ENCODE results near the gene USHBP1. TPM values are rescaled to one million over a fixed set of nuclear protein-coding genes. Genes with fewer than 3 reads are reported as not detected.

Gene USHBP1
- total and polyA plus RNA-seq, 2 of the 13 experiments (the other 11 are each of a cell fraction or from before 2014, with no cell fraction given), result 0.15 to 1.5 TPM

DNA sequence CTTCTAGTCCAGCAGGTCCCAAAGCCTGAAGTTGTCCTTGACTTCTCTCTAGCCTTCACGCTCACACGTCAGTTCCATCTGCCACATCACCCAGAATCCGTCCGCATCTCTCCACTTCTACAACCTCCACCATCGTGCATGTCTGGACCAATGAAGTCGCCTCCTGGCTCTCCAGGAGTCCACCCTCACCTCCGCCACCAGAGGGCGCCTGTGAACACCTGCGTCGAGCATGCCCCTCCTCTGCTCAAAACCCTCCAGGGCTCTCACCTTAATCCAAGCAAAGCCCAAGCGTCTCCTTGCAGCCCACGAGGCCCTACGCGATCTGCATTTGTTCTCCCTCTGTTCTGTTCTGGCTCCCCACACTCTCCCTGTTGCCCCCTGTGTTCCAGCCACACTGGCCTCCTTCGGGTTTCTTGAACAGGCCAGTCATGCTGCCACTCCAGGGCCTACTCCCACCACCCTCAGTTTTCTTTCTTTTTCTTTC, 3.7 kb downstream of the USHBP1 start (continued):
- TF ChIP-seq, protein P1, sequence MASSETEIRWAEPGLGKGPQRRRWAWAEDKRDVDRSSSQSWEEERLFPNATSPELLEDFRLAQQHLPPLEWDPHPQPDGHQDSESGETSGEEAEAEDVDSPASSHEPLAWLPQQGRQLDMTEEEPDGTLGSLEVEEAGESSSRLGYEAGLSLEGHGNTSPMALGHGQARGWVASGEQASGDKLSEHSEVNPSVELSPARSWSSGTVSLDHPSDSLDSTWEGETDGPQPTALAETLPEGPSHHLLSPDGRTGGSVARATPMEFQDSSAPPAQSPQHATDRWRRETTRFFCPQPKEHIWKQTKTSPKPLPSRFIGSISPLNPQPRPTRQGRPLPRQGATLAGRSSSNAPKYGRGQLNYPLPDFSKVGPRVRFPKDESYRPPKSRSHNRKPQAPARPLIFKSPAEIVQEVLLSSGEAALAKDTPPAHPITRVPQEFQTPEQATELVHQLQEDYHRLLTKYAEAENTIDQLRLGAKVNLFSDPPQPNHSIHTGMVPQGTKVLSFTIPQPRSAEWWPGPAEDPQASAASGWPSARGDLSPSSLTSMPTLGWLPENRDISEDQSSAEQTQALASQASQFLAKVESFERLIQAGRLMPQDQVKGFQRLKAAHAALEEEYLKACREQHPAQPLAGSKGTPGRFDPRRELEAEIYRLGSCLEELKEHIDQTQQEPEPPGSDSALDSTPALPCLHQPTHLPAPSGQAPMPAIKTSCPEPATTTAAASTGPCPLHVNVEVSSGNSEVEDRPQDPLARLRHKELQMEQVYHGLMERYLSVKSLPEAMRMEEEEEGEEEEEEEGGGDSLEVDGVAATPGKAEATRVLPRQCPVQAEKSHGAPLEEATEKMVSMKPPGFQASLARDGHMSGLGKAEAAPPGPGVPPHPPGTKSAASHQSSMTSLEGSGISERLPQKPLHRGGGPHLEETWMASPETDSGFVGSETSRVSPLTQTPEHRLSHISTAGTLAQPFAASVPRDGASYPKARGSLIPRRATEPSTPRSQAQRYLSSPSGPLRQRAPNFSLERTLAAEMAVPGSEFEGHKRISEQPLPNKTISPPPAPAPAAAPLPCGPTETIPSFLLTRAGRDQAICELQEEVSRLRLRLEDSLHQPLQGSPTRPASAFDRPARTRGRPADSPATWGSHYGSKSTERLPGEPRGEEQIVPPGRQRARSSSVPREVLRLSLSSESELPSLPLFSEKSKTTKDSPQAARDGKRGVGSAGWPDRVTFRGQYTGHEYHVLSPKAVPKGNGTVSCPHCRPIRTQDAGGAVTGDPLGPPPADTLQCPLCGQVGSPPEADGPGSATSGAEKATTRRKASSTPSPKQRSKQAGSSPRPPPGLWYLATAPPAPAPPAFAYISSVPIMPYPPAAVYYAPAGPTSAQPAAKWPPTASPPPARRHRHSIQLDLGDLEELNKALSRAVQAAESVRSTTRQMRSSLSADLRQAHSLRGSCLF (CRISPR knock-in tag; IDR thresholded peaks at IDR 0.05; ENCODE audit: borderline replicate concordance), result no peak
- no peak for TF ChIP-seq ZBTB42 (CRISPR knock-in tag; IDR thresholded peaks at IDR 0.05)
- TF ChIP-seq HIVEP1 (CRISPR knock-in tag; IDR thresholded peaks at IDR 0.05), result no peak
- TF ChIP-seq, protein P2, sequence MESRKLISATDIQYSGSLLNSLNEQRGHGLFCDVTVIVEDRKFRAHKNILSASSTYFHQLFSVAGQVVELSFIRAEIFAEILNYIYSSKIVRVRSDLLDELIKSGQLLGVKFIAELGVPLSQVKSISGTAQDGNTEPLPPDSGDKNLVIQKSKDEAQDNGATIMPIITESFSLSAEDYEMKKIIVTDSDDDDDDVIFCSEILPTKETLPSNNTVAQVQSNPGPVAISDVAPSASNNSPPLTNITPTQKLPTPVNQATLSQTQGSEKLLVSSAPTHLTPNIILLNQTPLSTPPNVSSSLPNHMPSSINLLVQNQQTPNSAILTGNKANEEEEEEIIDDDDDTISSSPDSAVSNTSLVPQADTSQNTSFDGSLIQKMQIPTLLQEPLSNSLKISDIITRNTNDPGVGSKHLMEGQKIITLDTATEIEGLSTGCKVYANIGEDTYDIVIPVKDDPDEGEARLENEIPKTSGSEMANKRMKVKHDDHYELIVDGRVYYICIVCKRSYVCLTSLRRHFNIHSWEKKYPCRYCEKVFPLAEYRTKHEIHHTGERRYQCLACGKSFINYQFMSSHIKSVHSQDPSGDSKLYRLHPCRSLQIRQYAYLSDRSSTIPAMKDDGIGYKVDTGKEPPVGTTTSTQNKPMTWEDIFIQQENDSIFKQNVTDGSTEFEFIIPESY (CRISPR knock-in tag; IDR thresholded peaks at IDR 0.05), result peak; percentile 72
- TF ChIP-seq STAT5B (CRISPR knock-in tag; IDR thresholded peaks at IDR 0.05), result no peak
- no peak for TF ChIP-seq ZNF614 (CRISPR knock-in tag; IDR thresholded peaks at IDR 0.05; ENCODE audit: borderline replicate concordance)
- TF ChIP-seq, protein P3, sequence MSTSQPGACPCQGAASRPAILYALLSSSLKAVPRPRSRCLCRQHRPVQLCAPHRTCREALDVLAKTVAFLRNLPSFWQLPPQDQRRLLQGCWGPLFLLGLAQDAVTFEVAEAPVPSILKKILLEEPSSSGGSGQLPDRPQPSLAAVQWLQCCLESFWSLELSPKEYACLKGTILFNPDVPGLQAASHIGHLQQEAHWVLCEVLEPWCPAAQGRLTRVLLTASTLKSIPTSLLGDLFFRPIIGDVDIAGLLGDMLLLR (CRISPR knock-in tag; IDR thresholded peaks at IDR 0.05), result no peak
- peak; percentile 96 for TF ChIP-seq XRCC5 (optimal IDR thresholded peaks at IDR 0.05; ENCODE audit: low read length)
- TF ChIP-seq, protein P4, sequence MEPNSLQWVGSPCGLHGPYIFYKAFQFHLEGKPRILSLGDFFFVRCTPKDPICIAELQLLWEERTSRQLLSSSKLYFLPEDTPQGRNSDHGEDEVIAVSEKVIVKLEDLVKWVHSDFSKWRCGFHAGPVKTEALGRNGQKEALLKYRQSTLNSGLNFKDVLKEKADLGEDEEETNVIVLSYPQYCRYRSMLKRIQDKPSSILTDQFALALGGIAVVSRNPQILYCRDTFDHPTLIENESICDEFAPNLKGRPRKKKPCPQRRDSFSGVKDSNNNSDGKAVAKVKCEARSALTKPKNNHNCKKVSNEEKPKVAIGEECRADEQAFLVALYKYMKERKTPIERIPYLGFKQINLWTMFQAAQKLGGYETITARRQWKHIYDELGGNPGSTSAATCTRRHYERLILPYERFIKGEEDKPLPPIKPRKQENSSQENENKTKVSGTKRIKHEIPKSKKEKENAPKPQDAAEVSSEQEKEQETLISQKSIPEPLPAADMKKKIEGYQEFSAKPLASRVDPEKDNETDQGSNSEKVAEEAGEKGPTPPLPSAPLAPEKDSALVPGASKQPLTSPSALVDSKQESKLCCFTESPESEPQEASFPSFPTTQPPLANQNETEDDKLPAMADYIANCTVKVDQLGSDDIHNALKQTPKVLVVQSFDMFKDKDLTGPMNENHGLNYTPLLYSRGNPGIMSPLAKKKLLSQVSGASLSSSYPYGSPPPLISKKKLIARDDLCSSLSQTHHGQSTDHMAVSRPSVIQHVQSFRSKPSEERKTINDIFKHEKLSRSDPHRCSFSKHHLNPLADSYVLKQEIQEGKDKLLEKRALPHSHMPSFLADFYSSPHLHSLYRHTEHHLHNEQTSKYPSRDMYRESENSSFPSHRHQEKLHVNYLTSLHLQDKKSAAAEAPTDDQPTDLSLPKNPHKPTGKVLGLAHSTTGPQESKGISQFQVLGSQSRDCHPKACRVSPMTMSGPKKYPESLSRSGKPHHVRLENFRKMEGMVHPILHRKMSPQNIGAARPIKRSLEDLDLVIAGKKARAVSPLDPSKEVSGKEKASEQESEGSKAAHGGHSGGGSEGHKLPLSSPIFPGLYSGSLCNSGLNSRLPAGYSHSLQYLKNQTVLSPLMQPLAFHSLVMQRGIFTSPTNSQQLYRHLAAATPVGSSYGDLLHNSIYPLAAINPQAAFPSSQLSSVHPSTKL (CRISPR knock-in tag; IDR thresholded peaks at IDR 0.05), result peak; percentile 32; the same call in 1 of the 2 replicates
- TF ChIP-seq, protein P5, sequence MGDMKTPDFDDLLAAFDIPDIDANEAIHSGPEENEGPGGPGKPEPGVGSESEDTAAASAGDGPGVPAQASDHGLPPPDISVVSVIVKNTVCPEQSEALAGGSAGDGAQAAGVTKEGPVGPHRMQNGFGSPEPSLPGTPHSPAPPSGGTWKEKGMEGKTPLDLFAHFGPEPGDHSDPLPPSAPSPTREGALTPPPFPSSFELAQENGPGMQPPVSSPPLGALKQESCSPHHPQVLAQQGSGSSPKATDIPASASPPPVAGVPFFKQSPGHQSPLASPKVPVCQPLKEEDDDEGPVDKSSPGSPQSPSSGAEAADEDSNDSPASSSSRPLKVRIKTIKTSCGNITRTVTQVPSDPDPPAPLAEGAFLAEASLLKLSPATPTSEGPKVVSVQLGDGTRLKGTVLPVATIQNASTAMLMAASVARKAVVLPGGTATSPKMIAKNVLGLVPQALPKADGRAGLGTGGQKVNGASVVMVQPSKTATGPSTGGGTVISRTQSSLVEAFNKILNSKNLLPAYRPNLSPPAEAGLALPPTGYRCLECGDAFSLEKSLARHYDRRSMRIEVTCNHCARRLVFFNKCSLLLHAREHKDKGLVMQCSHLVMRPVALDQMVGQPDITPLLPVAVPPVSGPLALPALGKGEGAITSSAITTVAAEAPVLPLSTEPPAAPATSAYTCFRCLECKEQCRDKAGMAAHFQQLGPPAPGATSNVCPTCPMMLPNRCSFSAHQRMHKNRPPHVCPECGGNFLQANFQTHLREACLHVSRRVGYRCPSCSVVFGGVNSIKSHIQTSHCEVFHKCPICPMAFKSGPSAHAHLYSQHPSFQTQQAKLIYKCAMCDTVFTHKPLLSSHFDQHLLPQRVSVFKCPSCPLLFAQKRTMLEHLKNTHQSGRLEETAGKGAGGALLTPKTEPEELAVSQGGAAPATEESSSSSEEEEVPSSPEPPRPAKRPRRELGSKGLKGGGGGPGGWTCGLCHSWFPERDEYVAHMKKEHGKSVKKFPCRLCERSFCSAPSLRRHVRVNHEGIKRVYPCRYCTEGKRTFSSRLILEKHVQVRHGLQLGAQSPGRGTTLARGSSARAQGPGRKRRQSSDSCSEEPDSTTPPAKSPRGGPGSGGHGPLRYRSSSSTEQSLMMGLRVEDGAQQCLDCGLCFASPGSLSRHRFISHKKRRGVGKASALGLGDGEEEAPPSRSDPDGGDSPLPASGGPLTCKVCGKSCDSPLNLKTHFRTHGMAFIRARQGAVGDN (CRISPR knock-in tag; IDR thresholded peaks at IDR 0.05), result peak; percentile 75
- TF ChIP-seq, protein P6, sequence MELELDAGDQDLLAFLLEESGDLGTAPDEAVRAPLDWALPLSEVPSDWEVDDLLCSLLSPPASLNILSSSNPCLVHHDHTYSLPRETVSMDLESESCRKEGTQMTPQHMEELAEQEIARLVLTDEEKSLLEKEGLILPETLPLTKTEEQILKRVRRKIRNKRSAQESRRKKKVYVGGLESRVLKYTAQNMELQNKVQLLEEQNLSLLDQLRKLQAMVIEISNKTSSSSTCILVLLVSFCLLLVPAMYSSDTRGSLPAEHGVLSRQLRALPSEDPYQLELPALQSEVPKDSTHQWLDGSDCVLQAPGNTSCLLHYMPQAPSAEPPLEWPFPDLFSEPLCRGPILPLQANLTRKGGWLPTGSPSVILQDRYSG (CRISPR knock-in tag; IDR thresholded peaks at IDR 0.05), result no peak
- TF ChIP-seq ZSCAN20 (CRISPR knock-in tag; IDR thresholded peaks at IDR 0.05; ENCODE audit: borderline replicate concordance), result no peak

Measured in HepG2 (cell line).